Large intestine (tissue), 3 donors: ENCODE measurements around the gene FBXW5. TPM values are rescaled to one million over a fixed set of nuclear protein-coding genes. Genes with fewer than 3 reads are reported as not detected.

ENCODE experiments used
- DNase-seq, 2 donors: peaks; one replicate each; pipeline versions ENCODE4 v3.0.0 to v3.0.0-alpha.2; 2013
- H3K27ac ChIP-seq: one replicate; pipeline ENCODE4 v1.5.1; 2013; ENCODE audit warnings: low read length
- H3K27me3 ChIP-seq: 2 replicates; pipeline ENCODE4 v1.6.1; 2013; ENCODE audit warnings: low read length; ENCODE audit not compliant: control insufficient read depth, insufficient read depth
- H3K36me3 ChIP-seq: 2 replicates; pipeline ENCODE4 v1.6.1; 2013; ENCODE audit warnings: low read length; ENCODE audit not compliant: control insufficient read depth, insufficient read depth
- H3K4me1 ChIP-seq: one replicate; pipeline ENCODE4 v1.6.1; 2013; ENCODE audit warnings: low read length; ENCODE audit not compliant: control insufficient read depth, insufficient read depth
- H3K4me3 ChIP-seq: one replicate; pipeline ENCODE4 v1.5.1; 2013; ENCODE audit warnings: low read length
- H3K9me3 ChIP-seq: one replicate; pipeline ENCODE4 v1.6.1; 2013; ENCODE audit warnings: mild to moderate bottlenecking, low read depth, low read length, moderate library complexity; ENCODE audit not compliant: control insufficient read depth
- WGBS: methylation state at CpG from one replicate; pipeline ENCODE4 v1.1.5; 2013; ENCODE audit warnings: low lambda C conversion rate; ENCODE audit not compliant: insufficient coverage; 5-methylcytosine and 5-hydroxymethylcytosine counted together
- polyA plus RNA-seq: library from polyadenylated mRNA; unstranded; fragments of 120-200 nt; gene quantifications from one replicate; pipeline ENCODE4 v1.2.1, GENCODE V29; 2013

FBXW5 gene
- polyA plus RNA-seq, 1 donor = 86.8 TPM

- H3K36me3 ChIP-seq = no peaks in the 10 kb centered on the region
- H3K4me3 ChIP-seq = no peak overlapping the region
- H3K9me3 ChIP-seq = peaks cover 4% of the 10 kb centered on the region
- peaks cover 12% of the 10 kb centered on the region for H3K4me1 ChIP-seq
- whole genome bisulfite sequencing = no CpG with 5 or more reads among the region's 23 CpGs
- no peak for DNase-seq
- peaks cover 16% of the 10 kb centered on the region for H3K27me3 ChIP-seq
- H3K27ac ChIP-seq = no peak overlapping the region
Observed at GRCh38 chr9:136961279-136962065, 16.9 kb upstream of the FBXW5 start.

DNA sequence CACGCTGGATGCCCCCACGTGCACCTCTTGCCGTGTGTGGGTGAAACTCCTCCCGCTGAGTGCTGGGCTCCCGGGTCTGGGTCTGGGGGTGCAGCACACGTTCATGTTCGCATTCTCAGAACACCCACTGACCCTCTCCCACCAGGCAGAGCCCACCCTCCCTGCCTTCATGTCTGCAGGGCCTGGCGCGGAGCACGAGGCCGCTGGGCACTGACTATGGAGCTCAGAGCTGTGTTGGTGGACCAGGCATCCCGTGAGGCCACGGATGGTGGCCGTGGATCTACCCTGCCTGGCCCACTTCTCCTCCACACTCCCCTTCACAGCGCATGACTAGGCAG is 16.4 kb upstream of the FBXW5 start:
- peaks cover 10% of the 10 kb centered on the region for H3K27me3 ChIP-seq
- H3K4me3 ChIP-seq = no peak overlapping the region
- H3K4me1 ChIP-seq = peaks cover 8% of the 10 kb centered on the region
- WGBS = no CpG with 5 or more reads among the region's 15 CpGs
- H3K36me3 ChIP-seq = no peaks in the 10 kb centered on the region
- H3K27ac ChIP-seq = no peak overlapping the region
- no peak for DNase-seq
- peaks cover 5% of the 10 kb centered on the region for H3K9me3 ChIP-seq

DNA sequence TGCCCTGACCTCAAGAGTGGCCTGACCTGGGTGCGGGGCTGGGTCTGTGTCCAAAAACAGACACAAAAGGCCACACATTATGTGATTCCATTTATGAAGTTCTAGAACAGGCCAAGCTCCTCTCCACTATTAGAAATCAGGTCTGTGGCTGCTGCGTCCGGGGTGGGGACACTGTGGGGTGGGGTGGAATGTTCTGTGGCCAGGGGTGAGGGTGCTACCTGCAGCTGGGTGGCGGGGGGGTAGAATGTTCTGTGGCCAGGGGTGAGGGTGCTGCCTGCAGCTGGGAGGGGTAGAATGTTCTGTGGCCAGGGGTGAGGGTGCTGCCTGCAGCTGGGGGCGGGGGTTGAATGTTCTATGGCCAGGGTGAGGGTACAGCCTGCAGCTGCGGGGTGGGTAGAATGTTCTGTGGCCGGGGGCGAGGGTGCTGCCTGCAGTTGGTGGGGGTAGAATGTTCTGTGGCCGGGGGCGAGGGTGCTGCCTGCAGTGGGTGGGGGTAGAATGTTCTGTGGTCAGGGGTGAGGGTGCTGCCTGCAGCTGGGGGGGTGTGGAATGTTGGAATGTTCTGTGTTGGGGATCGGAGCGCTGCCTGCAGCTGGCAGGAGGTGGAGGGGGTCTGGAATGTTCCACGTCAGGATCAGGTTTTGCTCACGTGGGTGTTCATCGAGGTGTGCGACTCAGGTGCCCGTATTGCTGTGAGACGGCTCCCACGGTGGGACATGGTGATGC is 15.8 kb upstream of the FBXW5 start:
- no CpG with 5 or more reads among the region's 19 CpGs for WGBS
- H3K27me3 ChIP-seq = peaks cover 7% of the 10 kb centered on the region
- H3K4me1 ChIP-seq = peaks cover 8% of the 10 kb centered on the region
- DNase-seq = no peak
- no peak overlapping the region for H3K27ac ChIP-seq
- H3K36me3 ChIP-seq = no peaks in the 10 kb centered on the region
- H3K4me3 ChIP-seq = no peak overlapping the region
- peaks cover 5% of the 10 kb centered on the region for H3K9me3 ChIP-seq

- Histone ChIP-seq H3K4me1 (peaks cover 3% of the 10 kb centered on the region), H3K4me3 (no peak overlapping the region), H3K9me3 (peaks cover 5% of the 10 kb centered on the region), H3K36me3 (peaks cover 2% of the 10 kb centered on the region), H3K27ac (no peak overlapping the region), H3K27me3 (peaks cover 5% of the 10 kb centered on the region)
- WGBS = no CpG with 5 or more reads among the region's 28 CpGs
- DNase-seq = no peak
Observed at GRCh38 chr9:136958898-136959850, 14.6 kb upstream of the FBXW5 start.

DNA sequence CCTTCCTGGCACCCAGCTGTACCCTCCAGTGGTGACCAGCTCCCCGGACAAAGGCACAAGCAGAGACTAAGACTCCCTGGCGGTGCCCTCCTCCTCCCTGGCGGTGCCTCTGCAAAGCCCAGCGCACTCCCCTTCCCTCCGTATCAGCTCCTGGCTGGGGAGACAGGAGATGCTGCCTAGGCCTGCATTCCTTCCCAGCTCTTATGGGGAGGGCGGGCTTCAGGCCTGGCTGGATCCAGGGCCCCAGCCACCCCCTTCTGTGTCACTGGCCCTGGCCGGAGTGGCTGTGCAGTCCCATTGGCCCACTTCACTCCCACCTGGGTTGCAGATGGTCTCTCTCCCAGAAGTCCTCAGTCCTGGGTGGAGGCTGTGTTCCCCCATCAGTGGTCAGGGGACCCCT is 13.9 kb upstream of the FBXW5 start:
- no peak overlapping the region for H3K27ac ChIP-seq
- no CpG with 5 or more reads among the region's 7 CpGs for WGBS
- H3K9me3 ChIP-seq = peaks cover 5% of the 10 kb centered on the region
- H3K36me3 ChIP-seq = peaks cover 4% of the 10 kb centered on the region
- H3K27me3 ChIP-seq = peaks cover 5% of the 10 kb centered on the region
- no peaks in the 10 kb centered on the region for H3K4me1 ChIP-seq
- no peak overlapping the region for H3K4me3 ChIP-seq
- no peak for DNase-seq

GRCh38 chr9:136957901-136958300 is 13.4 kb upstream of the FBXW5 start:
- no peaks in the 10 kb centered on the region for H3K4me1 ChIP-seq
- H3K4me3 ChIP-seq = no peak overlapping the region
- peaks cover 4% of the 10 kb centered on the region for H3K27me3 ChIP-seq
- WGBS = no CpG with 5 or more reads among the region's 6 CpGs
- peaks cover 6% of the 10 kb centered on the region for H3K36me3 ChIP-seq
- H3K27ac ChIP-seq = no peak overlapping the region
- no peak for DNase-seq
- peaks cover 5% of the 10 kb centered on the region for H3K9me3 ChIP-seq

DNA sequence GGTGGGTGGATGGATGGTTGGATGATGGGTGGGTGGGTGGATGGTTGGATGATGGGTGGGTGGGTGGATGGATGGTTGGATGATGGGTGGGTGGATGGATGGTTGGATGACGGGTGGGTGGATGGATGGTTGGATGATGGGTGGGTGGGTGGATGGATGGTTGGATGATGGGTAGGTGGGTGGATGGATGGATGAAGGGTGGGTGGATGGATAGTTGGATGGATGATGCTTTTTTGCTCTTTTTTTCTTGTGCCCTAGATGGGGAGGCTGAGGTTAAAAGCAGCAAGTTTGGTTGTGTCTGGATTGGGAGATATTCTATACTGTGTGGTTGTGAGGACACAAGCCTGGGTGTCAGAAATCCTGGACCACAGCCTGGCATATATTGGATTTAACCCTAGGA is 12.9 kb upstream of the FBXW5 start:
- Histone ChIP-seq H3K9me3 (peaks cover 5% of the 10 kb centered on the region), H3K36me3 (peaks cover 6% of the 10 kb centered on the region), H3K27ac (no peak overlapping the region), H3K4me3 (no peak overlapping the region), H3K27me3 (no peaks in the 10 kb centered on the region), H3K4me1 (peaks cover under 1% of the 10 kb centered on the region)
- no peak for DNase-seq
- no CpG with 5 or more reads among the region's 1 CpG for WGBS

GRCh38 chr9:136956604-136957003 is 12.1 kb upstream of the FBXW5 start:
- WGBS = 95% methylated on average over 3 of the region's 4 CpGs
- Histone ChIP-seq H3K36me3 (peaks cover 6% of the 10 kb centered on the region), H3K27me3 (no peaks in the 10 kb centered on the region), H3K4me3 (no peak overlapping the region), H3K4me1 (peaks cover 9% of the 10 kb centered on the region), H3K9me3 (peaks cover 5% of the 10 kb centered on the region), H3K27ac (no peak overlapping the region)
- no peak for DNase-seq

DNA sequence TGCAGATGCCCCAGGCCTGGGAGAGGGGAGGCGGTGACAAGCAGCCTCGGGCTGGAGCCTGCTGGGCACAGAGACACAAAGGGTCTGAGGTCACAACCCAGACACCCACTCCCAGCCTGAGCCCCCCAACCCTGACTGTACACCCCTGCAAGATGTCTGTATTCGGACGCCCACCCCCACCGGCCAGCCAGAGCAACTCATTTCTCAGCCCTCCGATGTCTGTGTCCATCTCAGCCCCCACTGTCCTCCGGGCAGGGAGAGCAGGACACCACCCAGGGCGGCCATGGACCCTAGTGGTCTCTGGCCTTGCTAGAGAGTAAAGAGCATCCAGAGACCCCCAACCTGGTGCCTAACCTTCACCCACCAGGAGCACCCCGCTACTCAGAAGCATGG is 11.4 kb upstream of the FBXW5 start:
- peaks cover 5% of the 10 kb centered on the region for H3K9me3 ChIP-seq
- peaks cover 16% of the 10 kb centered on the region for H3K4me1 ChIP-seq
- DNase-seq = no peak
- peaks cover 6% of the 10 kb centered on the region for H3K36me3 ChIP-seq
- H3K27me3 ChIP-seq = no peaks in the 10 kb centered on the region
- H3K27ac ChIP-seq = no peak overlapping the region
- no peak overlapping the region for H3K4me3 ChIP-seq
- no CpG with 5 or more reads among the region's 9 CpGs for WGBS
